HFFc6 (cell line): ENCODE measurements around the gene CD177. TPM values are rescaled to one million over a fixed set of nuclear protein-coding genes. Genes with fewer than 3 reads are reported as not detected.
"Not testable (repeated sequence)": the region's sequence is repeated elsewhere in the genome, so short reads cannot be mapped to it uniquely, and the experiment has no call there.

Experiments
- DNase-seq: peaks from one replicate; pipeline ENCODE4 v3.0.0-alpha.2; 2018
- H3K27ac Mint-ChIP-seq: 2 replicates; pipeline ENCODE4 v1.8.0; 2020; ENCODE audit warnings: mild to moderate bottlenecking, mixed read lengths
- H3K27me3 Mint-ChIP-seq: 2 replicates; pipeline ENCODE4 v1.8.0; 2021; ENCODE audit warnings: mild to moderate bottlenecking, moderate library complexity, mixed read lengths; ENCODE audit not compliant: insufficient read depth
- H3K36me3 Mint-ChIP-seq: 2 replicates; pipeline ENCODE4 v1.8.0; 2021; ENCODE audit warnings: low read depth, mixed read lengths
- H3K4me1 Mint-ChIP-seq: 2 replicates; pipeline ENCODE4 v1.8.0; 2020; ENCODE audit warnings: low read depth, mixed read lengths
- H3K4me3 Mint-ChIP-seq: 2 replicates; pipeline ENCODE4 v1.8.0; 2020; ENCODE audit warnings: mild to moderate bottlenecking, moderate library complexity, mixed read lengths
- H3K9me3 Mint-ChIP-seq: 2 replicates; pipeline ENCODE4 v1.8.0; 2020; ENCODE audit warnings: mild to moderate bottlenecking, mixed read lengths
- total RNA-seq, 6 experiments: library from RNA; stranded (reverse); fragmentation: NEBNext Ultra II Directional; extraction: Animal tissue kit (Norgen Biotek cat#: 25700); gene quantifications; 2 replicates in 1 of 6; 3 replicates in 5 of 6; pipeline ENCODE4 v1.2.3, GENCODE V29; 2021
- TF ChIP-seq, protein P1 (sequence below): fragments of 200-600 bp; sonication (generic); IDR thresholded peaks from 2 replicates; pipeline ENCODE4 v1.5.0; 2021; ENCODE audit warnings: antibody characterized with exemption, mild to moderate bottlenecking

The CD177 gene
- total RNA-seq, 6 experiments from 2014 or later = 0.54 to 1.00 (median 0.71) TPM

DNA sequence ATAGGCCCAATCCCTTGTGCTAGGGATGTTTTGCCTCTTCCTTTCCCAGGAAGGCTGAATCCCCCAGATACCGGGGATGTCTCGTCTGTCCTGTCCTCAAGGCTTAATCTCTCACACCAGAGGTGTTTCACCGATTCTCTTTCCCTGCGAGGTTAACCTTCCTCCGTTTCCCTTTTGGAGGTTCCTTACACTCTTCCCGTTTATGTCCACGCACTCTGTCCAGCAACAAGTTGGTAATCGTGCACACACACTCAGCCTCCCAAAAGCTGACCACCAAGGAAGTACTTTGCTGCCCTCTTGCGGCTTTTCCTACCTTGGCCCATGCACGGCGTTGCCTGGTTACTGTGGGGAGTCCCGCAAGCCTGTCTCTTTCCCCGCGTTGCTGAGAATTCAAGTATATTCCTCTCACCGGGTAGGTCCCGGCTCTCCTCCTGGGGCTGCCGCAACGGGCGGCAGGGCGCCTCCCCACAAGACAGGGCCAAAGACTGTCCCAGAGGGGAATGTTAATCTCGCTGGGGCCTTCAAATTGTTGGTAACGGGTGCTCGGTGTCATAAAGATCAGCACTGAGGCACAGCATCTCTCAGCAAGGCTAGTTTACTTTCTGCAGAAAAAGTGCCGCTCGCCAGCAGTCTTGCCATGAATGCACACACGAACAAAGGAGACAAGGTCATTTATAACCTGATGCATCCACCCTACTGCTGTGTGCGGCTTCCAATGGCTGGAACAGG is 36.7 kb upstream of the CD177 start:
- peaks cover 35% of the 10 kb centered on the region for H3K4me1 Mint-ChIP-seq
- no peak overlapping the region for H3K27ac Mint-ChIP-seq
- H3K4me3 Mint-ChIP-seq = no peak overlapping the region
- TF ChIP-seq, protein P1, sequence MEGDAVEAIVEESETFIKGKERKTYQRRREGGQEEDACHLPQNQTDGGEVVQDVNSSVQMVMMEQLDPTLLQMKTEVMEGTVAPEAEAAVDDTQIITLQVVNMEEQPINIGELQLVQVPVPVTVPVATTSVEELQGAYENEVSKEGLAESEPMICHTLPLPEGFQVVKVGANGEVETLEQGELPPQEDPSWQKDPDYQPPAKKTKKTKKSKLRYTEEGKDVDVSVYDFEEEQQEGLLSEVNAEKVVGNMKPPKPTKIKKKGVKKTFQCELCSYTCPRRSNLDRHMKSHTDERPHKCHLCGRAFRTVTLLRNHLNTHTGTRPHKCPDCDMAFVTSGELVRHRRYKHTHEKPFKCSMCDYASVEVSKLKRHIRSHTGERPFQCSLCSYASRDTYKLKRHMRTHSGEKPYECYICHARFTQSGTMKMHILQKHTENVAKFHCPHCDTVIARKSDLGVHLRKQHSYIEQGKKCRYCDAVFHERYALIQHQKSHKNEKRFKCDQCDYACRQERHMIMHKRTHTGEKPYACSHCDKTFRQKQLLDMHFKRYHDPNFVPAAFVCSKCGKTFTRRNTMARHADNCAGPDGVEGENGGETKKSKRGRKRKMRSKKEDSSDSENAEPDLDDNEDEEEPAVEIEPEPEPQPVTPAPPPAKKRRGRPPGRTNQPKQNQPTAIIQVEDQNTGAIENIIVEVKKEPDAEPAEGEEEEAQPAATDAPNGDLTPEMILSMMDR = peak; percentile 58; the same call in 1 of the 2 replicates
- 0 out of 2 replicates have a peak, but pooled peaks cover 6% of the 10 kb centered on the region for H3K9me3 Mint-ChIP-seq
- peaks cover 5% of the 10 kb centered on the region for H3K36me3 Mint-ChIP-seq
- DNase-seq = no peak
- H3K27me3 Mint-ChIP-seq = no peaks in the 10 kb centered on the region; the same call in 1 of the 2 replicates

DNA sequence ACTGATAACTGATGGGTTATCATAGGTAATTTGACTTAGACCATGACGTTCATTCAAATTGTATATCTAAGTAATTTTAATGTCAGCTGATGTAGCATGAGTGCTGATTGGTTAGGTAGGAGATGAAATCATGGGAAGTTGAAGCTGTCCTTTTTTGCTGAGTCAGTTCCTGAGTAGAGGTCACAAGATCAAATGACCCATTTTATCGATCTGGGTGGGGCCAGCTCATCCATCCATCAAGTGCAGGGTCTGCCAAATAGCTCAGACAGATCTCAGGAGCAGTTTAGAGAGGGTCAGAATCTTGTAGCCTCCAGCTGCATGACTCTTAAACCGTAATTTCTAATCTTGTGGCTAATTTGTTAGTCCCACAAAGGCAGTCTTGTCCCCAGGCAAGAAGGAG is 35.3 kb upstream of the CD177 start:
- H3K4me3 Mint-ChIP-seq = no peak overlapping the region
- peaks cover 5% of the 10 kb centered on the region for H3K36me3 Mint-ChIP-seq
- H3K27me3 Mint-ChIP-seq = no peaks in the 10 kb centered on the region; the same call in 1 of the 2 replicates
- TF ChIP-seq, protein P1 = no peak
- H3K9me3 Mint-ChIP-seq = 0 out of 2 replicates have a peak, but pooled peaks cover 6% of the 10 kb centered on the region
- no peak for DNase-seq
- H3K27ac Mint-ChIP-seq = no peak overlapping the region
- H3K4me1 Mint-ChIP-seq = peaks cover 27% of the 10 kb centered on the region

DNA sequence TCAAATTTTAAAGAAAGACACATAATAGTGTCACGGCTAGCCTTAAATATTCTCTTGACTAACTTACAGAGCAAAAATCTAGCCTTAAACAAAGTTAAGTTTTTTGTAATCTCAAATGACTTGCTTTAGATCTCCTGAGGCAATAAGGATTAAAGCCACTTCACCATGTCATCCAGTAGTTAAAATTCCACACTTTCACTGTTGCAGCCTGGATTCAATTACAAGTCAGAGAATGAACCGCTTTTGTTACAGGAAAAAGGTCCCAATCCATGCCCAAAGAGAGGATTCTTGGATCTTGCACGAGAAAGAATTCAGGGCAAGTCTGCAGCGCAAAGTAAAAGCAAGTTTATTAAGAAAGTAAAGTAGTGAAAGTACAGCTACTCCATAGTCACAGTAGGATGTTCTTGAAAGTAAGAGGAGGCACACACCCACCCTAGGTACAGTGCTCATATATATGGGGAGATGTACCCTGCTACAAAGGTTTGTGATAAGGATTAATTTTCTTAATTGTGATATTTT is 34.6 kb upstream of the CD177 start:
- TF ChIP-seq, protein P1 = no peak
- H3K27ac Mint-ChIP-seq = no peak overlapping the region
- no peak overlapping the region for H3K4me3 Mint-ChIP-seq
- peaks cover 27% of the 10 kb centered on the region for H3K4me1 Mint-ChIP-seq
- 0 out of 2 replicates have a peak, but pooled peaks cover 6% of the 10 kb centered on the region for H3K9me3 Mint-ChIP-seq
- H3K27me3 Mint-ChIP-seq = no peaks in the 10 kb centered on the region; the same call in 1 of the 2 replicates
- H3K36me3 Mint-ChIP-seq = peaks cover 5% of the 10 kb centered on the region
- DNase-seq = no peak

DNA sequence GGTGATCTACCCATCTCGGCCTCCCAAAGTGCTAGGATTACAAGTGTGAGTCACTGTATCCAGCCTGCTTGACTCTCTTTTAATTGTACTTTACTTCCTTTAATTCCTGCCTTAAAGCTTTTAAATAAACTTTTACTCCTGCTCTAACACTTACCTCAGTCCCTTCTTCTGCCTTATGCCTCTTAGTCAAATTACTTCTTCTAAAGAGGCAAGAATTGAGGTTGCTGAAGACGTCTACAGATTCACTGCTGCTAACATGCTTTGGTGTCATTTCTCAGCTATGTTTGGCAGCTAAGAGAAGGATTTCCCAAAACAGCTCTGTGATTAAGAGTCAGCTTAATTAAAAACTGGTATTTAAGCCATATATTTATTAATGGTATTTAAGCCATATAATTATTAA is 32.9 kb upstream of the CD177 start:
- peaks cover 5% of the 10 kb centered on the region for H3K36me3 Mint-ChIP-seq
- 0 out of 2 replicates have a peak, but pooled peaks cover 6% of the 10 kb centered on the region for H3K9me3 Mint-ChIP-seq

DNA sequence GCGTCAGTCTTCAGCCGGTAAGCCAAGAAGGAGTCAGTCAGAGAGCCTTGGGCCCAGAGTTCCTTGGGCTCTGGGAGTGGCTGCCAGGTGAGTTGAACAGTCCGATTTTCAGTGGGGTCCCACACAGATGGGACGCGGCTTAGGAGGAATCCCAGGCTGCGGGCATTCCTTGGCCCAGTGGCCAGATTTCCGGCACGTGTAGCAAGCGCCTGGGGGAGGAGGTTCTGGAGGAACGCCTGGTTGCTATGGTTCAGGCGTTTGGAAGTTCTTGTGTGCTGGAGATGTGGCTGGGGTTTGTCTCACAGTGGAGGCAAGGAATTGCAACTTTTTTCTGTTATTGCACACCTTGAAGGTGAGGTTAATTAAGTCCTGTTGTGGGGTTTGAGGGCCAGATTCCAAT is 26.7 kb upstream of the CD177 start:
- DNase-seq, H3K27me3 Mint-ChIP-seq, H3K36me3 Mint-ChIP-seq, H3K27ac Mint-ChIP-seq, H3K4me3 Mint-ChIP-seq, H3K9me3 Mint-ChIP-seq, H3K4me1 Mint-ChIP-seq: not testable (repeated sequence)

More for the DNA sequence above, 32.9 kb upstream of the CD177 start:
- Mint-ChIP-seq H3K4me1 (peaks cover 27% of the 10 kb centered on the region), H3K27ac (no peak overlapping the region), H3K27me3 (no peaks in the 10 kb centered on the region), H3K4me3 (no peak overlapping the region)
- DNase-seq = no peak
- TF ChIP-seq, protein P1 = no peak

DNA sequence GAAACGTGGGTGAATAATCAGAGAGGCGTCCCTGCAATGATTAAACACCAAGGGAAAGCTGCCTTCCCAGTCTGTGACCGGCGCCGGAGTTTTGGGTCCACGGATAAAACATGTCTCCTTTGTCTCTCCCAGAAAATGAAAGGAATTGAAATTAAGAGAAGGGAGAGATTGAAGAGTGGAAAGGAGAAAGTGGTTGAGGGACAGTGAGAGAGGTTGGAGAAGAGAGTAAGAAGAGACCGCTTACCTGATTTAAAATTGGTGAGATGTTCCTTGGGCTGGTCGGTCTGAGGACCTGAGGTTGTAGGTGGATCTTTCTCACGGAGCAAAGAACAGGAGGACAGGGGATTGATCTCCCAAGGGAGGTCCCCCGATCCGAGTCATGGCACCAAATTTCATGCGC is 24.9 kb upstream of the CD177 start:
- DNase-seq, H3K27ac Mint-ChIP-seq, H3K36me3 Mint-ChIP-seq, H3K4me3 Mint-ChIP-seq, H3K4me1 Mint-ChIP-seq, H3K9me3 Mint-ChIP-seq, H3K27me3 Mint-ChIP-seq: not testable (repeated sequence)

DNA sequence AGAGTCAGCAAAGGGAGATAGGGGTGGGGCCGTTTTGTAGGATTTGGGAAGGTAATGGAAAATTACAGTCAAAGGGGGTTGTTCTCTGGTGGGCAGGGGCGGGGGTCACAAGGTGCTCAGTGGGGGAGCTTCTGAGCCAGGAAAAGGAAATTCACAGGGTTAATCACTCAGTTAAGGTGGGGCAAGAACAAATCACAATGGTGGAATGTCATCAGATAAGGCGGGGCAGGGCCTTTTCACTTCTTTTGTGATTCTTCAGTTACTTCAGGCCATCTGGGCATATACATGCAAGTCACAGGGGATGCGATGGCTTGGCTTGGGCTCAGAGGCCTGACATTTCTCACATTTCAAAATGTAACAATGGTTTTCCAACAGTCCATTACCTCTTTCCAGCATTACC is 24.4 kb upstream of the CD177 start:
- not testable (repeated sequence) for H3K27ac Mint-ChIP-seq, H3K27me3 Mint-ChIP-seq, H3K4me3 Mint-ChIP-seq, H3K9me3 Mint-ChIP-seq, H3K4me1 Mint-ChIP-seq, DNase-seq, H3K36me3 Mint-ChIP-seq
